ENCODE results near the gene CDH18.

- no peak for TF ChIP-seq SIN3A (IDR thresholded peaks at IDR 0.05; ENCODE audit: borderline replicate concordance, insufficient read depth, low read length)
- no peak for TF ChIP-seq FOXP2 (optimal IDR thresholded peaks at IDR 0.05; ENCODE audit: borderline replicate concordance, extremely low read depth, extremely low read length, insufficient read depth)
- no peak for TF ChIP-seq POLR2AphosphoS5 (IDR thresholded peaks at IDR 0.05; ENCODE audit: low read depth, low read length)
Measured at GRCh38 chr5:19986031-19986619, 1.9 kb downstream of the CDH18 start.
